Glutamatergic neuron (in vitro differentiated cells): ENCODE data around the gene GALNT13. TPM values are rescaled to one million over a fixed set of nuclear protein-coding genes. Genes with fewer than 3 reads are reported as not detected.

Source experiments
- DNase-seq: peaks from one replicate; pipeline ENCODE4 v3.0.0; 2022
- H3K27ac Mint-ChIP-seq: one replicate; pipeline ENCODE4 v1.8.0; 2020; ENCODE audit warnings: mild to moderate bottlenecking, mixed read lengths, inconsistent platforms; ENCODE audit not compliant: unreplicated experiment
- H3K27me3 Mint-ChIP-seq: one replicate; pipeline ENCODE4 v1.8.0; 2020; ENCODE audit warnings: mild to moderate bottlenecking, moderate library complexity, mixed read lengths, inconsistent platforms; ENCODE audit not compliant: unreplicated experiment
- H3K36me3 Mint-ChIP-seq: one replicate; pipeline ENCODE4 v1.8.0; 2020; ENCODE audit warnings: mild to moderate bottlenecking, mixed read lengths, inconsistent platforms; ENCODE audit not compliant: unreplicated experiment
- H3K4me1 Mint-ChIP-seq: one replicate; pipeline ENCODE4 v1.8.0; 2020; ENCODE audit warnings: mild to moderate bottlenecking, low read depth, mixed read lengths, inconsistent platforms; ENCODE audit not compliant: unreplicated experiment
- H3K4me3 Mint-ChIP-seq: one replicate; pipeline ENCODE4 v1.8.0; 2020; ENCODE audit warnings: mild to moderate bottlenecking, mixed read lengths, inconsistent platforms; ENCODE audit not compliant: unreplicated experiment
- H3K9me3 Mint-ChIP-seq: one replicate; pipeline ENCODE4 v1.8.0; 2020; ENCODE audit warnings: mild to moderate bottlenecking, moderate library complexity, mixed read lengths, inconsistent platforms; ENCODE audit not compliant: unreplicated experiment
- CTCF ChIP-seq: fragments of 200-600 bp; sonication (generic); IDR thresholded peaks from one replicate; pipeline ENCODE4 v1.5.0; 2021; ENCODE audit not compliant: partially characterized antibody, unreplicated experiment
- total RNA-seq: library from RNA; stranded (reverse); fragmentation: NEBNext Ultra II Directional; extraction: Animal tissue kit (Norgen Biotek cat#: 25700); gene quantifications from one replicate; pipeline ENCODE4 v1.2.1, GENCODE V29; 2021; ENCODE audit not compliant: unreplicated experiment

Gene GALNT13
- total RNA-seq, 1 donor from 2014 or later, result 5.5 TPM

GRCh38 chr2:153873052-153874048 is 1.6 kb downstream of the GALNT13 start:
- H3K27ac Mint-ChIP-seq, result peak overlapping the region; percentile 75
- peak; percentile 30 for DNase-seq

GRCh38 chr2:153875801-153876466 is 4.2 kb downstream of the GALNT13 start:
- no peak for DNase-seq
- Mint-ChIP-seq H3K27ac (no peak overlapping the region), H3K36me3 (peaks cover 4% of the 10 kb centered on the region), H3K4me3 (no peak overlapping the region), H3K4me1 (peaks cover 6% of the 10 kb centered on the region), H3K9me3 (peaks cover 8% of the 10 kb centered on the region), H3K27me3 (peaks cover 3% of the 10 kb centered on the region)
- TF ChIP-seq CTCF, result no peak

More at GRCh38 chr2:153873052-153874048, 1.6 kb downstream of the GALNT13 start:
- no peak for TF ChIP-seq CTCF
- peaks cover 4% of the 10 kb centered on the region for H3K36me3 Mint-ChIP-seq
- H3K4me1 Mint-ChIP-seq, result peaks cover 6% of the 10 kb centered on the region
- peak overlapping the region; percentile 99 for H3K4me3 Mint-ChIP-seq
- H3K27me3 Mint-ChIP-seq, result peaks cover 3% of the 10 kb centered on the region
- peaks cover 8% of the 10 kb centered on the region for H3K9me3 Mint-ChIP-seq

- Mint-ChIP-seq H3K27ac (no peak overlapping the region), H3K4me1 (peaks cover 3% of the 10 kb centered on the region), H3K4me3 (no peak overlapping the region), H3K27me3 (no peaks in the 10 kb centered on the region), H3K9me3 (no peaks in the 10 kb centered on the region), H3K36me3 (no peaks in the 10 kb centered on the region)
- TF ChIP-seq CTCF, result no peak
- DNase-seq, result no peak
Observed at GRCh38 chr2:153880926-153881325, 9.2 kb downstream of the GALNT13 start.

GRCh38 chr2:153886833-153887232 is 15.1 kb downstream of the GALNT13 start:
- H3K4me1 Mint-ChIP-seq, result peaks cover 7% of the 10 kb centered on the region
- H3K27ac Mint-ChIP-seq, result no peak overlapping the region
- DNase-seq, result no peak
- H3K27me3 Mint-ChIP-seq, result no peaks in the 10 kb centered on the region
- TF ChIP-seq CTCF, result no peak
- no peak overlapping the region for H3K4me3 Mint-ChIP-seq
- no peaks in the 10 kb centered on the region for H3K36me3 Mint-ChIP-seq
- no peaks in the 10 kb centered on the region for H3K9me3 Mint-ChIP-seq

GRCh38 chr2:153890576-153890975 is 18.9 kb downstream of the GALNT13 start:
- H3K27ac Mint-ChIP-seq, result no peak overlapping the region
- H3K4me3 Mint-ChIP-seq, result no peak overlapping the region
- DNase-seq, result no peak

More at GRCh38 chr2:153890576-153890975, 18.9 kb downstream of the GALNT13 start:
- H3K9me3 Mint-ChIP-seq, result no peaks in the 10 kb centered on the region
- peaks cover 7% of the 10 kb centered on the region for H3K4me1 Mint-ChIP-seq
- no peaks in the 10 kb centered on the region for H3K36me3 Mint-ChIP-seq
- TF ChIP-seq CTCF, result no peak
- no peaks in the 10 kb centered on the region for H3K27me3 Mint-ChIP-seq
